ENCODE results near the gene RGS3.
"Not testable (repeated sequence)": the region's sequence is repeated elsewhere in the genome, so short reads cannot be mapped to it uniquely, and the experiment has no call there.

Gene RGS3

GRCh38 chr9:113638490-113638889, 175.0 kb downstream of the RGS3 start:
- in situ Hi-C loops (cut with MboI; ENCODE audit: low sequenced_read_pairs, unreplicated experiment) = no loop called here
- no peak for DNase-seq (ENCODE audit: low spot score)
- TF ChIP-seq CTCF (IDR thresholded peaks at IDR 0.05; ENCODE audit: borderline replicate concordance, control extremely low read depth, extremely low read depth, insufficient read depth, missing control alignments) = no peak

- in situ Hi-C loops (cut with MboI; ENCODE audit: low sequenced_read_pairs, unreplicated experiment) = no loop called here
- no peak for DNase-seq (ENCODE audit: low spot score)
- TF ChIP-seq CTCF (IDR thresholded peaks at IDR 0.05; ENCODE audit: borderline replicate concordance, control extremely low read depth, extremely low read depth, insufficient read depth, missing control alignments) = no peak
Observed at GRCh38 chr9:113638897-113639296, 175.4 kb downstream of the RGS3 start.

GRCh38 chr9:113639411-113639970, 176.0 kb downstream of the RGS3 start:
- DNase-seq (ENCODE audit: low spot score); in situ Hi-C loops (cut with MboI; ENCODE audit: low sequenced_read_pairs, unreplicated experiment): not testable (repeated sequence)

- no peak for TF ChIP-seq CTCF (IDR thresholded peaks at IDR 0.05; ENCODE audit: borderline replicate concordance, control extremely low read depth, extremely low read depth, insufficient read depth, missing control alignments)
- in situ Hi-C loops (cut with MboI; ENCODE audit: low sequenced_read_pairs, unreplicated experiment) = no loop called here
- DNase-seq (ENCODE audit: low spot score) = no peak
Observed at GRCh38 chr9:113640418-113640817, 176.9 kb downstream of the RGS3 start.

- no peak for DNase-seq (ENCODE audit: low spot score)
- TF ChIP-seq CTCF (IDR thresholded peaks at IDR 0.05; ENCODE audit: borderline replicate concordance, control extremely low read depth, extremely low read depth, insufficient read depth, missing control alignments) = no peak
- in situ Hi-C loops (cut with MboI; ENCODE audit: low sequenced_read_pairs, unreplicated experiment) = no loop called here
Observed at GRCh38 chr9:113641100-113641885, 177.8 kb downstream of the RGS3 start.

- DNase-seq (ENCODE audit: low spot score) = no peak
- in situ Hi-C loops (cut with MboI; ENCODE audit: low sequenced_read_pairs, unreplicated experiment) = no loop called here
- no peak for TF ChIP-seq CTCF (IDR thresholded peaks at IDR 0.05; ENCODE audit: borderline replicate concordance, control extremely low read depth, extremely low read depth, insufficient read depth, missing control alignments)
Observed at GRCh38 chr9:113644321-113644720, 180.8 kb downstream of the RGS3 start.

GRCh38 chr9:113645227-113645977, 181.9 kb downstream of the RGS3 start:
- DNase-seq (ENCODE audit: low spot score) = no peak
- in situ Hi-C loops (cut with MboI; ENCODE audit: low sequenced_read_pairs, unreplicated experiment) = no loop called here
- TF ChIP-seq CTCF (IDR thresholded peaks at IDR 0.05; ENCODE audit: borderline replicate concordance, control extremely low read depth, extremely low read depth, insufficient read depth, missing control alignments) = no peak

Measured in GM13976 (cell line).